DOHH2 (cell line): Measurements from ENCODE around the gene AFMID.
"Not testable (repeated sequence)": the region's sequence is repeated elsewhere in the genome, so short reads cannot be mapped to it uniquely, and the experiment has no call there.

Experiments
- H3F3A ChIP-seq: fragments of 200-600 bp; sonication (generic), shearing (Covaris generic); 2 replicates; pipeline ENCODE4 v1.6.0; 2016; ENCODE audit warnings: antibody characterized with exemption, mild to moderate bottlenecking; ENCODE audit not compliant: control insufficient read depth, insufficient read depth
- H3K27ac ChIP-seq: fragments of 200-600 bp; sonication (generic); 2 replicates; pipeline ENCODE4 v1.5.1; 2014; ENCODE audit warnings: low read depth, mild to moderate bottlenecking, low read length, moderate library complexity
- H3K27me3 ChIP-seq: fragments of 200-600 bp; sonication (generic); 2 replicates; pipeline ENCODE4 v1.6.1; 2014; ENCODE audit warnings: mild to moderate bottlenecking, low read length, mixed read lengths; ENCODE audit not compliant: control insufficient read depth
- H3K36me3 ChIP-seq: fragments of 200-600 bp; sonication (generic); 2 replicates; pipeline ENCODE4 v1.6.1; 2014; ENCODE audit warnings: mild to moderate bottlenecking, low read length, moderate library complexity, mixed read lengths; ENCODE audit not compliant: control insufficient read depth
- H3K4me1 ChIP-seq: fragments of 200-600 bp; sonication (generic); 2 replicates; pipeline ENCODE4 v1.6.1; 2014; ENCODE audit warnings: mild to moderate bottlenecking, low read length, mixed read lengths; ENCODE audit not compliant: control insufficient read depth
- H3K4me2 ChIP-seq: fragments of 200-600 bp; sonication (generic); 2 replicates; pipeline ENCODE4 v1.6.0; 2014; ENCODE audit warnings: mild to moderate bottlenecking, low read length, moderate library complexity
- H3K4me3 ChIP-seq: fragments of 200-600 bp; sonication (generic); 2 replicates; pipeline ENCODE4 v1.5.1; 2014; ENCODE audit warnings: mild to moderate bottlenecking, low read length, mixed read lengths
- H3K79me2 ChIP-seq: fragments of 200-600 bp; sonication (generic); 2 replicates; pipeline ENCODE4 v1.6.1; 2014; ENCODE audit warnings: mild to moderate bottlenecking, low read length, mixed read lengths; ENCODE audit not compliant: control insufficient read depth
- H3K9me2 ChIP-seq: fragments of 200-600 bp; sonication (generic); replicated peaks from 2 replicates; pipeline ENCODE4 v1.6.1; 2014; ENCODE audit warnings: mild to moderate bottlenecking, low read length, mixed read lengths; ENCODE audit not compliant: control insufficient read depth
- H3K9me3 ChIP-seq: fragments of 200-600 bp; sonication (generic); 2 replicates; pipeline ENCODE4 v1.6.1; 2014; ENCODE audit warnings: antibody characterized with exemption, low read length, mixed read lengths; ENCODE audit not compliant: control insufficient read depth, insufficient read depth
- H4K20me1 ChIP-seq: fragments of 200-600 bp; sonication (generic); 2 replicates; pipeline ENCODE4 v1.6.0; 2014; ENCODE audit warnings: low read depth, mild to moderate bottlenecking, antibody characterized with exemption, low read length, moderate library complexity; ENCODE audit not compliant: control insufficient read depth, insufficient read depth
- EZH2phosphoT487 ChIP-seq: fragments of 200-600 bp; sonication (generic); IDR thresholded peaks from 2 replicates; pipeline ENCODE4 v1.6.1; 2017; ENCODE audit warnings: borderline replicate concordance, mild to moderate bottlenecking, antibody characterized with exemption, low read length, moderate library complexity, mixed read lengths
- TF ChIP-seq, protein P1 (sequence below): fragments of 200-600 bp; sonication (generic); IDR thresholded peaks from one replicate; pipeline ENCODE4 v1.5.1; 2014; ENCODE audit warnings: antibody characterized with exemption, mild to moderate bottlenecking, low read depth, low read length; ENCODE audit not compliant: poor library complexity, severe bottlenecking

The AFMID gene

DNA sequence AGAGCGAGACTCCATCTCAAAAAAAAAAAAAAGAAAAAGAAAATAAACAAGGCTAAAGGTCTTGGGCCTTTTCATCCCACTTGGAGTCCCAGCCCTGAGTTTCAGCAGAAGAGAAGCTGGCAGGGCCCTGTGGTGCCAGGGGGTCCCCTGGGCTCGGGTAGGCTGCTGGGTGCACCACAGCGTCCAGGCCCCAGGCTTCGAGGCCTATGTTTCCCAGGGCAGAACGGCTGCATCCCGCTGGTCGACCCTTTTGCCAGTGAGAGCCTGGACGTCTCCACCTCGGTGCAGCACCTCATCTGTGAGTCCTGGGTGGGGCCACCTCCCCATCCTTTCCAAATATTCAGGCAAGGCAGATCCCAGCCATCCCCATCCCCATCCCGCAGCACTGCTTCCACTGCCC is 46.5 kb downstream of the AFMID start:
- peaks cover 28% of the 10 kb centered on the region for H3K27me3 ChIP-seq
- H3K4me2 ChIP-seq: no peak overlapping the region
- no peak overlapping the region for H3K27ac ChIP-seq
- no peak overlapping the region for H3K4me3 ChIP-seq
- TF ChIP-seq, protein P1, sequence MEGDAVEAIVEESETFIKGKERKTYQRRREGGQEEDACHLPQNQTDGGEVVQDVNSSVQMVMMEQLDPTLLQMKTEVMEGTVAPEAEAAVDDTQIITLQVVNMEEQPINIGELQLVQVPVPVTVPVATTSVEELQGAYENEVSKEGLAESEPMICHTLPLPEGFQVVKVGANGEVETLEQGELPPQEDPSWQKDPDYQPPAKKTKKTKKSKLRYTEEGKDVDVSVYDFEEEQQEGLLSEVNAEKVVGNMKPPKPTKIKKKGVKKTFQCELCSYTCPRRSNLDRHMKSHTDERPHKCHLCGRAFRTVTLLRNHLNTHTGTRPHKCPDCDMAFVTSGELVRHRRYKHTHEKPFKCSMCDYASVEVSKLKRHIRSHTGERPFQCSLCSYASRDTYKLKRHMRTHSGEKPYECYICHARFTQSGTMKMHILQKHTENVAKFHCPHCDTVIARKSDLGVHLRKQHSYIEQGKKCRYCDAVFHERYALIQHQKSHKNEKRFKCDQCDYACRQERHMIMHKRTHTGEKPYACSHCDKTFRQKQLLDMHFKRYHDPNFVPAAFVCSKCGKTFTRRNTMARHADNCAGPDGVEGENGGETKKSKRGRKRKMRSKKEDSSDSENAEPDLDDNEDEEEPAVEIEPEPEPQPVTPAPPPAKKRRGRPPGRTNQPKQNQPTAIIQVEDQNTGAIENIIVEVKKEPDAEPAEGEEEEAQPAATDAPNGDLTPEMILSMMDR: no peak
- no peak for TF ChIP-seq EZH2phosphoT487
- H3K9me2 ChIP-seq: no peaks in the 10 kb centered on the region
- no peaks in the 10 kb centered on the region for H4K20me1 ChIP-seq
- H3F3A ChIP-seq: peaks cover under 1% of the 10 kb centered on the region
- H3K79me2 ChIP-seq: no peaks in the 10 kb centered on the region
- no peaks in the 10 kb centered on the region for H3K9me3 ChIP-seq
- no peaks in the 10 kb centered on the region for H3K36me3 ChIP-seq
- H3K4me1 ChIP-seq: peaks cover 35% of the 10 kb centered on the region

DNA sequence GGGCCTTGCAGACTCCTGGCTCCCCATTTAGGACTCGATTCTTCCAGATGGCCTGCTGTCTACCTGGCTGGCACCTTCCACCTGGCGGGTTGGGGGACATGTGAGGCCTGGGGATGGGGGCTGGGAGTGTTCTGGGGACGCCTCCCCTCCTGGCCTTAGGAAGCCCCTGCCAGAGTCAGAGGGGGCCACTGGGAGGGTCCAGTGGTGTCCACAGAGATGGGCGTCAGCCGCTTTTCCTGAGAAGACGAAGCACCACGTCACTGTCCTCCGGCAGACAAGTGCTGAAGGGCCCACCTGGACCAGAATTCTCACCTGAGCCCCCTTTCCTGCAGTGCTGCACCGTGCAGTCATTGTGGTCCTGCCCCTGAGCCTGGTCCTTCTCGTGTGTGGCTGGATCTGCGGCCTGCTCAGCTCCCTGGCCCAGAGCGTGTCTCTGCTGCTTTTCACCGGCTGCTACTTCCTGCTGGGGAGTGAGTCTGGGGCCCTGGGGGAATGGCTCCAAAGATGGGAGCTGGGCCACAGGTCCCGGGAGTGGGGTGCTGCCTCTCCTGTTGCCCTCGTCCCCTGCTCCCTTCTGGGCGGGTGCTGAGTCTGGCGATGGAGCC is 47.2 kb downstream of the AFMID start:
- TF ChIP-seq, protein P1: no peak
- no peak for TF ChIP-seq EZH2phosphoT487
- Histone ChIP-seq H3K9me3 (no peaks in the 10 kb centered on the region), H4K20me1 (no peaks in the 10 kb centered on the region), H3F3A (no peaks in the 10 kb centered on the region), H3K9me2 (no peaks in the 10 kb centered on the region), H3K27ac (no peak overlapping the region), H3K79me2 (no peaks in the 10 kb centered on the region), H3K36me3 (no peaks in the 10 kb centered on the region), H3K4me2 (no peak overlapping the region), H3K4me3 (no peak overlapping the region), H3K4me1 (peaks cover 41% of the 10 kb centered on the region), H3K27me3 (peaks cover 27% of the 10 kb centered on the region)

DNA sequence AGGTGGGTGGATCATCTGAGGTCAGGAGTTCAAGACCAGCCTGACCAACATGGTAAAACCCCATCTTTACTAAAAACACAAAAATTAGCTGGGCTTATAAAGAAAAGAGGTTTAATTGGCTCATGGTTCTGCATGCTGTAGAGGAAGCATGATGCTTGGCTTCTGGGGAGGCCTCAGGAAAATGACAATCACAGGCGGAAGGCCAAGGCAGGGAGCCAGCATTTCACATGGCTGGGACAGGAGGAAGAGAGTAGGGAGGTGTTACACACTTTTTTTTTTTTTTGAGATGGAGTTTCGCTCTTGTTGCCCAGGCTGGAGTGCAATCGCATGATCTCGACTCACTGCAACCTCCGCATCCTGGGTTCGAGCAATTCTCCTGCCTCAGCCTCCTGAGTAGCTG is 47.9 kb downstream of the AFMID start:
- not testable (repeated sequence) for H3K36me3 ChIP-seq, H3K27ac ChIP-seq, H3K4me3 ChIP-seq, H3K79me2 ChIP-seq, H3K4me2 ChIP-seq, H3K9me2 ChIP-seq, H4K20me1 ChIP-seq, H3F3A ChIP-seq, H3K9me3 ChIP-seq
- Histone ChIP-seq H3K27me3 (peaks cover 27% of the 10 kb centered on the region), H3K4me1 (peaks cover 43% of the 10 kb centered on the region)

DNA sequence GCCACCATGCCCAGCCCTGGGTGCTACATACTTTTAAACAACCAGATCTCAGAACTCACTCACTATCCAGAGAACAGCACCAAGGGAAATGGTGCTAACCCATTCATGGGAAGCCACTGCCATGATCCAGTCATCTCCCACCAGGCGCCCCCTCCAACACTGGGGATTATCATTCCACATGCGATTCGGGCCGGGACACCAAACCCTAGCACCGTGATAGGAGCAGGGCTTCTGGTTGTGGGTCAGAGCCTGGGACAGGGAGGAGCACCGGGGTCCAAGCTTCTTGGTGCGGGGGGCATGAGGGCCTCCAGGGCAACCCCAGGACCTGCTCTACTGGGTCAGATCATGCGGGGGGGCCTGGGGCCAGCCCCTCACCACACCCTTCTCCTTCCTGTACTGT is 48.7 kb downstream of the AFMID start:
- H3K36me3 ChIP-seq: no peaks in the 10 kb centered on the region
- H3K4me3 ChIP-seq: no peak overlapping the region
- H4K20me1 ChIP-seq: no peaks in the 10 kb centered on the region
- TF ChIP-seq, protein P1: no peak
- TF ChIP-seq EZH2phosphoT487: no peak
- peaks cover 7% of the 10 kb centered on the region for H3F3A ChIP-seq
- H3K9me3 ChIP-seq: no peaks in the 10 kb centered on the region
- no peaks in the 10 kb centered on the region for H3K9me2 ChIP-seq
- no peak overlapping the region for H3K4me2 ChIP-seq
- H3K27me3 ChIP-seq: peaks cover 19% of the 10 kb centered on the region
- H3K27ac ChIP-seq: no peak overlapping the region
- H3K79me2 ChIP-seq: no peaks in the 10 kb centered on the region
- H3K4me1 ChIP-seq: peaks cover 43% of the 10 kb centered on the region
